ENCODE results near the gene SLC8A1. TPM values are rescaled to one million over a fixed set of nuclear protein-coding genes. Genes with fewer than 3 reads are reported as not detected.

The SLC8A1 gene
- total and polyA plus RNA-seq, 9 donors, result 1.3 to 19.7 (median 7.7) TPM

DNA sequence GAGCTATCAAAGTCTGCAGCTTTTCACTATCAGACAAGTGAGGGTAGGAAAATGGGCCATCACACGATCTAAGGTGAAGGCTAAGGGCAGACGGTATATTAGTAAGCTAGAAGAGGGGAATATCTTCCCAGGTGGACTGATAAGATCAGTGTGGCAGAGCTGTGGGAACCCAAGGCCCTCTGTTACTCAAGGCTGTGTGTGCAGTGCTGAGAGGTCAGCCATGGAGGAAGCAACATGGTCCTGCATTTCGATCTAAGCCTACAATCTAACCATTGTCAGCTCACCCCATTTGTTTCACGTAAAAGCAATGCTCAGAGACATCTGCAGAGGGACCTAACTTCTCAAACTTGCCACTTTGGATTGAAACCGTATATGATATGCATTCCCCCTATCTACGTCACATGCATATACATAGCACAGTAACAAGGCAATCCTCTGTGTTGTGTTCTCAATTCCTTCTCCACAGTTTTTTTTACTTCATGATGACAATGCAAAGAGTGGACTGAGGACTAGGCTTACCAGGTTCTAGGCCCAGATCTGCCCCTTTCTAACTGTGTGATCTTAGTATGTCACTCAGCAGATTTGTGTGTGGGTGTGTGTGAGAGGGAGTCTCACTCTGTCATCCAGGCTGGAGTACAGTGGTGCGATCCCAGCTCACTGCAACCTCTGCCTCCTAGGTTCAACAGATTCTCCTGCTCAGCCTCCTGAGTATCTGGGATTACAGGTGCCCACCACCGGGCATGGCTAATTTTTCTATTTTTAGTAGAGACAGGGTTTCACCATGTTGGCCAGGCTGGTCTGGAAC is 45.2 kb downstream of the SLC8A1 start:
- TF ChIP-seq, protein P1, sequence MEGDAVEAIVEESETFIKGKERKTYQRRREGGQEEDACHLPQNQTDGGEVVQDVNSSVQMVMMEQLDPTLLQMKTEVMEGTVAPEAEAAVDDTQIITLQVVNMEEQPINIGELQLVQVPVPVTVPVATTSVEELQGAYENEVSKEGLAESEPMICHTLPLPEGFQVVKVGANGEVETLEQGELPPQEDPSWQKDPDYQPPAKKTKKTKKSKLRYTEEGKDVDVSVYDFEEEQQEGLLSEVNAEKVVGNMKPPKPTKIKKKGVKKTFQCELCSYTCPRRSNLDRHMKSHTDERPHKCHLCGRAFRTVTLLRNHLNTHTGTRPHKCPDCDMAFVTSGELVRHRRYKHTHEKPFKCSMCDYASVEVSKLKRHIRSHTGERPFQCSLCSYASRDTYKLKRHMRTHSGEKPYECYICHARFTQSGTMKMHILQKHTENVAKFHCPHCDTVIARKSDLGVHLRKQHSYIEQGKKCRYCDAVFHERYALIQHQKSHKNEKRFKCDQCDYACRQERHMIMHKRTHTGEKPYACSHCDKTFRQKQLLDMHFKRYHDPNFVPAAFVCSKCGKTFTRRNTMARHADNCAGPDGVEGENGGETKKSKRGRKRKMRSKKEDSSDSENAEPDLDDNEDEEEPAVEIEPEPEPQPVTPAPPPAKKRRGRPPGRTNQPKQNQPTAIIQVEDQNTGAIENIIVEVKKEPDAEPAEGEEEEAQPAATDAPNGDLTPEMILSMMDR (IDR thresholded peaks at IDR 0.05), result no peak
- no peak for TF ChIP-seq EP300 (IDR thresholded peaks at IDR 0.05)
- TF ChIP-seq POLR2A (IDR thresholded peaks at IDR 0.05), result no peak
- intact Hi-C loops (cut with DNase I), result no loop called here
- Histone ChIP-seq H3K27me3 (no peaks in the 10 kb centered on the region), H3K27ac (no peak overlapping the region), H3K9me3 (no peaks in the 10 kb centered on the region), H3K4me3 (no peak overlapping the region), H3K36me3 (no peaks in the 10 kb centered on the region), H3K4me1 (ENCODE audit: insufficient read depth) (no peaks in the 10 kb centered on the region)
- WGBS, 3 donors, result 92 to 94% (median 93%) methylated on average over 8 of the region's 8 CpGs
- no peak for DNase-seq

DNA sequence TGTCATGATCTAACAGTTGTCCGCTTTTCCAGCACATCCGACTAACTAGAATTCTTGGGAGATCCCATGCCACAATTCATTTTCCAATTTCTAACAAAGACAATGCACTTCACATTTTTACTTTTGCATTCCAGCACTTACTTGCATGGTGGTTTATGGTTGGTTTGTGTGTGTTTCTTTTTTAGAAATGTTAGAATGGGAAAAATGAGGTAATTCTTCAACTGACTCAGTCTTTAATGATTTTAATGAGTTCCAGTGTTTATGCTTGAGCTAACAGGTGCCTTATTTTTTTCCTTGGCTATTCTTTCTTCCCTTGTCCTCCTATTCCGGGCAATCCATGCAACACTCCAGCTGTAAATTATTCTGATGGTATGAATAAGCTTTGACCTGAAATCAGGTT is 46.4 kb downstream of the SLC8A1 start:
- H3K4me1 ChIP-seq (ENCODE audit: insufficient read depth), result no peaks in the 10 kb centered on the region
- intact Hi-C loops (cut with DNase I), result no loop called here
- no peaks in the 10 kb centered on the region for H3K27me3 ChIP-seq
- no peak for DNase-seq
- TF ChIP-seq, protein P1 (IDR thresholded peaks at IDR 0.05), result no peak
- TF ChIP-seq EP300 (IDR thresholded peaks at IDR 0.05), result no peak
- no peak for TF ChIP-seq POLR2A (IDR thresholded peaks at IDR 0.05)
- H3K4me3 ChIP-seq, result no peak overlapping the region
- WGBS, 3 donors, result 82 to 93% (median 86%) methylated on average over 3 of the region's 3 CpGs
- H3K9me3 ChIP-seq, result no peaks in the 10 kb centered on the region
- no peaks in the 10 kb centered on the region for H3K36me3 ChIP-seq
- no peak overlapping the region for H3K27ac ChIP-seq

DNA sequence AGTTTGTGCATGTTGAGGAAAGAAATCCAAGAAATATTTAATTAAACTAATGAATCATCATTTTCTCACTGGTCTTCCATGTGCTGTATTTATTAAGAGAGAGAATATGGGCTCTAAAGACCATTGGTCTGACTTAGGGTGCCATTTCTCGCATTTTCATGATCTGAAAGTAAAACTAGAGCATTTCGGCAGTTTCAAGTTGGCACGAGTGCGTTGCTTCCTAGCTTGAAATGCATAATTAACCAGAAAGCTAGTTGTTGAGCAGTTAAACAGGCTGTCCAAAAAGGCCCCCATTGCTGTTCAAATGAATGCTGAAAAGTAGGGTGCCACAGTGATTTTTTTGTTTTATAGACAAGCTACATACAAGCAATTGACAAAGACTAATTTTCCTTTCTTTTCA is 47.4 kb downstream of the SLC8A1 start:
- no peaks in the 10 kb centered on the region for H3K9me3 ChIP-seq
- no peak for DNase-seq
- no peaks in the 10 kb centered on the region for H3K36me3 ChIP-seq
- no peaks in the 10 kb centered on the region for H3K27me3 ChIP-seq
- no peaks in the 10 kb centered on the region for H3K4me1 ChIP-seq (ENCODE audit: insufficient read depth)
- WGBS, 3 donors, result 95 to 96% (median 95%) methylated on average over 4 of the region's 4 CpGs
- H3K4me3 ChIP-seq, result no peak overlapping the region
- no peak overlapping the region for H3K27ac ChIP-seq
- TF ChIP-seq POLR2A (IDR thresholded peaks at IDR 0.05) (no peak), EP300 (IDR thresholded peaks at IDR 0.05) (no peak)
- TF ChIP-seq, protein P1 (IDR thresholded peaks at IDR 0.05), result no peak
- intact Hi-C loops (cut with DNase I), result no loop called here

DNA sequence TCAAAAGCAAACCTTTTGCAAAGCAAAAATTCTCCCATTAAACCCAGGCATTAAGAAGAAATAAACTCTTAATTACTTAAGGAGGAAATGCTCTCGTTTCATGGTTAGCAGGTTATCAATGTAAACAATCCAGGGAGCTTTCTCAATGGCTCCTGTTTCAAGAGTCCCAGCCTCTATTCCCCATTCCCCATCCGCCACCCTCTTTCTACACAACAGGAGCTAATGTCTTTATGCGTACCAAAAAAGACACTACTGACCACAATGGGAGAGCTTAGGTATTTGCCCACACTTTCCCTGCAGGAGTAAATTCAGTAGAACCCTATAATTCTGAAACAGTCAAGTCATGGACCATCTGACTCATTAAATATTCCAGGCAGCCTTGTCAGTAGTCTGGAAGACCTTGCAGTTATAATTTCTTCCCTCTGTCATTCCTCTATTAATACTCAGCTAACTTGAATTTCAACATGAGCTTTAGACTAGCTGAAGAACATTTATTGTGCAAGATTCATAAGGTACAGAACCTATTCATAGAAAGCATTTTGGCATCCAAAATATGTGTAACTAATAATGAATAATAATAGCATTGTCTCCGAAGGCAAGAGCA is 48.6 kb downstream of the SLC8A1 start:
- Histone ChIP-seq H3K4me1 (ENCODE audit: insufficient read depth) (no peaks in the 10 kb centered on the region), H3K9me3 (no peaks in the 10 kb centered on the region), H3K36me3 (no peaks in the 10 kb centered on the region), H3K4me3 (no peak overlapping the region), H3K27ac (no peak overlapping the region), H3K27me3 (no peaks in the 10 kb centered on the region)
- DNase-seq, result no peak
- intact Hi-C loops (cut with DNase I), result no loop called here
- 83 to 86% (median 86%) methylated on average over 4 of the region's 4 CpGs for WGBS, 3 donors
- no peak for TF ChIP-seq POLR2A (IDR thresholded peaks at IDR 0.05)
- TF ChIP-seq, protein P1 (IDR thresholded peaks at IDR 0.05), result no peak
- TF ChIP-seq EP300 (IDR thresholded peaks at IDR 0.05), result no peak
